Stimulated activated CD8-positive, alpha-beta memory T cell treated with anti-CD3 and anti-CD28 coated beads, Interleukin-15, amount 100 ng/mL, for 48 hours (primary cell): ENCODE results near the gene ADGRG2.

Source experiments
- DNase-seq, 2 donors: peaks; one replicate each; pipeline ENCODE4 v3.0.0-alpha.2; 2020; ENCODE audit warnings: low read depth in 2 of 2

ADGRG2 gene, protein sequence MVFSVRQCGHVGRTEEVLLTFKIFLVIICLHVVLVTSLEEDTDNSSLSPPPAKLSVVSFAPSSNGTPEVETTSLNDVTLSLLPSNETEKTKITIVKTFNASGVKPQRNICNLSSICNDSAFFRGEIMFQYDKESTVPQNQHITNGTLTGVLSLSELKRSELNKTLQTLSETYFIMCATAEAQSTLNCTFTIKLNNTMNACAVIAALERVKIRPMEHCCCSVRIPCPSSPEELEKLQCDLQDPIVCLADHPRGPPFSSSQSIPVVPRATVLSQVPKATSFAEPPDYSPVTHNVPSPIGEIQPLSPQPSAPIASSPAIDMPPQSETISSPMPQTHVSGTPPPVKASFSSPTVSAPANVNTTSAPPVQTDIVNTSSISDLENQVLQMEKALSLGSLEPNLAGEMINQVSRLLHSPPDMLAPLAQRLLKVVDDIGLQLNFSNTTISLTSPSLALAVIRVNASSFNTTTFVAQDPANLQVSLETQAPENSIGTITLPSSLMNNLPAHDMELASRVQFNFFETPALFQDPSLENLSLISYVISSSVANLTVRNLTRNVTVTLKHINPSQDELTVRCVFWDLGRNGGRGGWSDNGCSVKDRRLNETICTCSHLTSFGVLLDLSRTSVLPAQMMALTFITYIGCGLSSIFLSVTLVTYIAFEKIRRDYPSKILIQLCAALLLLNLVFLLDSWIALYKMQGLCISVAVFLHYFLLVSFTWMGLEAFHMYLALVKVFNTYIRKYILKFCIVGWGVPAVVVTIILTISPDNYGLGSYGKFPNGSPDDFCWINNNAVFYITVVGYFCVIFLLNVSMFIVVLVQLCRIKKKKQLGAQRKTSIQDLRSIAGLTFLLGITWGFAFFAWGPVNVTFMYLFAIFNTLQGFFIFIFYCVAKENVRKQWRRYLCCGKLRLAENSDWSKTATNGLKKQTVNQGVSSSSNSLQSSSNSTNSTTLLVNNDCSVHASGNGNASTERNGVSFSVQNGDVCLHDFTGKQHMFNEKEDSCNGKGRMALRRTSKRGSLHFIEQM

DNA sequence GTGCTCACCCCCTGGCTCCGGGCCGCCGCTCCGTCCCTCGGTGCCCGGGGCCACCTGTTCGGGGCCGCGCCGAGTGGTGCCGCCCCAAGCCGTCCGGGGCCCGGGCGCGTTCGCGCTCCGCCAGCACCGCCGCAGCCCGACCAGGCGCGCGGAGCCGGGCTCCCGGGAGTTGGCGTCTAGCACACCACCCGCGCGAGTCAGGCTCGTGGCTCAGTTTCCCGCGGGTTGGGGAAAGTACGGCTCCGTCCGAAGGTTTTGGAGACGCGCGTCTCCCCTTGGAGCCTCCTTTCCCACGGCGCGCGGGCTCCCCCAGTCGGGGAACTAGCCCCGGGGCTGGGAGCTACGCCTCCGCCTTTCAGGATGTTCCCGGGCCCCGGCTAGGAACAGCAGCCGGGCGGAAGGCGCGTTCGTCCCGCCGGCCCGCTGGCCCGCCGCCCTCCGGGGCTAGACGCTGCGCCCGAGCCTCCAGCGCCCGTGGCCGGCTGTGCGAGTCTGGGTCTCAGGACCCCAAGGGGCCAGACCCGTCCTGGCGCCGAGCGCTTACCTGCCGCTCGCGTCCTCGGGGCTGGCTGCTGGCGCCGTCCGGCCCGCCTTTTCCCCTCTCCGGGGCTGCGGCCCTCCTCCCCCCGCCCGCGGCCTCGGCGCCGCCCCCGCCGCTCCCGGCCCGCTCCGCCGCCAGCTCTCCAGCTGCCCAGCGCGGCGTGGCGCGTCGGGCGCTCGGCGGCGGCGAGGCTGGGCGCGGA, at the start of gene ADGRG2:
Gene ADGRG2 (minus strand): TSS at position 571 of the 743 bp plus-strand sequence. CDS start 53,634 bp downstream, outside the sequence.
- DNase-seq: no peak

DNA sequence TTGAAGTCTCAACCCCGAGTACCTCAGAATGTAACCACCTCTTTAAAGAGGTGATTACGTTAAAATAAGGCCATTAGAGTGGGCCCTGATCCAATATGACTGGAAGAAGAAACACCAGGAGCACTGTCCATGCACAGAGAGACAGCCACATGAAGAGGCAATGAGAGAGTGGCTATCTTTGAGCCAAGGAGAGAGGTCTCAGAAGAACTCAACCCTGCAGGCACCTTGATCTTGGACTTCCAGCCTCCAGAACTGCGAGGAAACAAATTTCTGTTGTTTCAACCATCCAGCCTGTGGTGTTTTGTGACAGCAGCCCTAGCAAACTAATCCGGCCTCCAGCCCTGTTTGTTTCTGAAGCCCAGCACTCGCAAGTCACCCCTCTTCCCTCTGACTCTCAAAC, 46.3 kb upstream of the ADGRG2 start:
- DNase-seq: no peak

DNA sequence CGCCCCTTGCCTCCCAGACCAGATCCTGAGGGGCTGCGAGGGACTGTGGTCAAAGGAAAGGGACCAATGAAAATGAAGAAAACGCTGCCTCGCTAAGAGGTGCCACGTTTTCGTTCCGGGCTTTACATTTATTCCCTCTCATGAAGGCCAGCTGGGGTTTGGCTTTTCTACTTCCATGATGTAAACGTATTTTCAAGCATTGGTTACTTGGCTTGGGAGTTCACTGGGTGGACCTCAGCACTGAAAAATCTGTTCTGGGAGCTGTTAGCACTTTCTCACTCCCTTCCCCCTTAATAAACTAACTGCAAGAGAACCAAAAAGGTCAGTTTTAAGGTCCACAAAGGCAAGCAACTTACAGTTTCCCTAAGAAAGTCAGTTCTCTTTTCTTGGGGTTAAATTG, 40.6 kb upstream of the ADGRG2 start:
- DNase-seq: no peak

DNA sequence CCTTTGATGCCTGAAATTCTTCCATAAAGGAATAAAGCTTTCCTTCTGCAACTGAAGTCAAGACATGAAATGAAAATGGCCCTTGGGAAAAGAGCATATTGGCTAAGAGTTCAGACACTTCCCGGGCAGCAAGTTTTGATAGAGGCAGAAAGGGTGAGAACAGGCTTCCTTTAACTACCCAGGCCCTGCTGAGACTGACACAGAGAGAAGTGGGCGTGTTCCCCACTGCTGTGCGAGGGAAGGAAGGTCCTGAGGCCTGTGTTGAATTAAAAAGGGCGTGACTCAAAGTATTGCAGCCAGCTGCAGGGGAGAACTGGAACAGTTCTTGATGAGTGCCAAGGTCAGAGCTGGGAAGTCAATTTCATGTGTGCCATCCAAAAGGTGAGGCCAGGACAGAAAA, 33.9 kb upstream of the ADGRG2 start:
- DNase-seq: no peak

DNA sequence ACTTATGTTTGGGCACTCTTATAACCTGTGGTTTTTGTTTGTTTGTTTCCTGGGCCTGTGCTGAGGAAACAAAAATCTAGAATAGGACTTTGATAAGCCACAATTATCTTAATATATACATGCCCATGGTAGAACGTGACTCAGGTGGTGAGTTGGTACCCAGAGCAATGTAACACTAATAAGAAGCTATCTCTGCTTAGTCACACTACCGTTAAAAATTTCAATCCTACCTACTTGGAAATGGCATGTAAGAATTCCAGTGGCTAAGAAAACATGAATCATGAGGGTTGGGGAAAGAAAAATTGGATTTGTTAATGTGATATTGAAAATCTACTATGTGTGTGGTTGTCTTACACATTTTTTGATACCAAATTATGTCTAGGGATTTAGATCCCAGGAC, 30.5 kb upstream of the ADGRG2 start:
- no peak for DNase-seq

DNA sequence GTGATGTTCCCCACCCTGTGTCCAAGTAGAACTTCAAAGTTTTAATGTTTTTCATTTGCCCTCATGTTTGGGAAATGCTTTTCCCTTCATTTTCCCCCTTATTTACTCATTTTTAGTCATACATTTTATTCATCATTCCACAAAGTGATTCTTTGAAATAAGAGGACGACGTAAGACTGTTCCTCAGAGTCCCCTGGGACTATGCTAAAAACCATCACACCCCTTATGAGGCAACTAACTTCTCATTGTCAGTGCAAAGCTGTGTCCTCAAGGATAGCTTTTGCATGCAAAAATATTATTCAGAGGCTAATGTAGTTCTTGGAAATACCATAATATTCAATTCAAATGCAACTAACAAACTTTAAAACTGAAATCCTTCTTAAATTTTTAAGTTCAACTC, 14.8 kb upstream of the ADGRG2 start:
- DNase-seq: no peak

DNA sequence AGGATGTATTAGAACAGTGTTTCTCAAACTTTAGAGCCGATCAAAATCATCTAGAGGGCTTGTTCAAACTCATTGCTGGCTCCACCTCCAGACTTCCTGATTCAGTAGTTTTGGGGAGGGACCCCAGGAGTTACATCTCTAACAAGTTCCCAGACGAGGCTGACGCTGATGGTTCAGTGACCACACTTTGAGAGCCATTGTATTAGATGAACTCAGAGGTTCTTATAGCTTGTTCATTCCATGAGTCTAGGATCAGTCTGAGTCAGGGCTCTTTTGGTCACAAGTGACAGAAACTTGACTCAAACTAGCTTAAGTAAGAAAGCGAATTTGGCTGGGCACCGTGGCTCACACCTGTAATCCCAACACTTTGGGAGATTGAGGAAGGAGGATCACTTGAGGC, 11.5 kb upstream of the ADGRG2 start:
- DNase-seq: no peak

DNA sequence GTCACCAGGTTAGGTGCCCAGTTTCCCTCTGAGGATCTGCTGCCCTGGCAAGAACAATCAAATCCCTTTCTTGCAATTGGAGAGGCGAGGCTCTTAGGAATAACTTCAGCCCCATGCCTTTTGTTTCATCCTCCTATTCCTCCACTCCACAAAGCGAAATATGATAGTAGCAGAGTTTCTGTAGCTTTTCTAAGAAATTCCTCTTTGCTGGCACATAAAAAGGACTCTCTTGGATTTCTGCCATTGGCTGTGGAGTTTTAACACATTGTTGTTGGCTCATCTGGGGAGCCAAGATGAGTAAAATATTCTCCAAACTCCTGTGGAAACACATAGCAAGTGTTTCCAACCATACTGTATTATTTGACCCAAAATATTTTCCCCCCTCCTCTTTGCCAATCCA, 11.0 kb upstream of the ADGRG2 start:
- DNase-seq: no peak

DNA sequence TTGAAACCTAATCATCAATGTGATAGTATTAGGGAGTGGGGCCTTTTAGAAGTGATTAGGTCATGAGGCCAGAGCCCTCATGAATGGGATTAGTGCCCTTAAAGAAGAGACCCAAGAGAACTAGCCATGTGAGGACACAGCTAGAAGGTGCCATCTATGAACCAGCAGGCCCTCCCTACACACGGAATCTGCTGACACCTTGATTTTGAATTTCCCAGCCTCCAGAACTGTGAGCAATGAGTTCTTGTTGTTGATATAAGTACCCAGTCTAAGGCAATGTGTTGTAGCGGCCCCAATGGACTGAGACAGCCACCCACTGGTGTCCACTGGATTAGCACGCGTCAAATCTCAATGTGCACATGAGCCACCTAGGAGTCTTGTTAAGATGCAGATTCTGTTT, 8.4 kb upstream of the ADGRG2 start:
- no peak for DNase-seq

DNA sequence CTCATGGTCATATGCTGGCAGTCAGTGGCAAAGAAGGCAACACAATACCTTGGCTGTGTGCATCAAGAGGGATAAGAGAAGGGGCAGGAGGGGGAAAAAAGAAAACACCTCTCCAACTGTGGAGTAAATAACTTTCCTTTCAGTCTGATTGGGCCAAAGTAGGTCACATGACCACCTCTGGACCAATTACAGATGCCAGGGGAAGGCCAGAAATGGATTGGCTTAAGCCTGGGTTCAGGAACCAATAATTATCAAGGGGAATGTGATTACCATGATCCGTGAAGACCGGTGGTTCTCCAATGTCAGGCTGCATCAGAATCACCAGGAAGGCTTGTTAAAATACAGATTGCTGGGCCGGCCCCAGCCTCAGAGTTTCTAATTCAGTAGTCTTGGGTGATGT, 7.4 kb upstream of the ADGRG2 start:
- DNase-seq: no peak

DNA sequence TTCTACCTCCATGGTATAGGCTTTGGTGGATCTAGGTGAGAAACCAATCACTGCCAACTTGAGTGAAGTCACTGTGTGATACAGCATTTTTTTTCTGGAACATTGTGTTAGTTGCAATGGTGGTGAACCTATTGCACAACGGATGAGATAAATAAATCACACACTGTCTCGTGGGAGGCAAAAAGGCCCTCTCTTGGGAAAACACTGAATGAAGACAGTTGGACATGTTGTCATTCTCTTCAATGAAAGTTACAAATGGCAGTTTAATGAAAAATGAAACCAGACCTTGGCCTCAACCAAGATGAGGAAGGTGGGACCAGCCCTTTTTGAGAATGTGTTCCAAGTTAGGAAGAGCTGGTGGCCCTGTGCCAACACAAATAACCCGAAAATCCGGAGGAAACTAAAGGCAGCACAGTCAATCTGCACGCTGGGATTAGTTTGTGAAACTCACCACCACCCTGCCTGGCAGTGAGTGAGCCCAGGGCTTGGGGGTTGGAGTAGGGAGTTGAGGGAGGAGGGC, 5.4 kb upstream of the ADGRG2 start:
- no peak for DNase-seq

DNA sequence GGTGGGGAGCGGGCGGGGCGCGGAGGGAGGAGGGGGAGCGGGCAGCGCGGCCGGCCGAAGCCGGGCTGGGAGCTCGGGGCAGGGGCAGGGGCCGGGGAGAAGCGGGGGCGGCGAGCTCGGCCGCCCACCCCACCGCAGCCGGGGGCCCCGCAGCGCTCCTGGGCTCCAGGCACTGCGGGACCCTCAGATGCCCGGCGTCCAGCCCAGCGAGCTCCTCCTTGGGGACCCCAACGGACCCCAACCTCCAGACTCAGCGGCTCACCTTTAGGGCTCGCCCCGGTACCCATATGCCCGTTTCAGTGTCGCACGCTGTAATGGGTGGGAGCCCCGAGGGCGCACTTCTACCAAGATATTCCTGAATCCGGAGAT, 357 bp upstream of the ADGRG2 start:
- no peak for DNase-seq

DNA sequence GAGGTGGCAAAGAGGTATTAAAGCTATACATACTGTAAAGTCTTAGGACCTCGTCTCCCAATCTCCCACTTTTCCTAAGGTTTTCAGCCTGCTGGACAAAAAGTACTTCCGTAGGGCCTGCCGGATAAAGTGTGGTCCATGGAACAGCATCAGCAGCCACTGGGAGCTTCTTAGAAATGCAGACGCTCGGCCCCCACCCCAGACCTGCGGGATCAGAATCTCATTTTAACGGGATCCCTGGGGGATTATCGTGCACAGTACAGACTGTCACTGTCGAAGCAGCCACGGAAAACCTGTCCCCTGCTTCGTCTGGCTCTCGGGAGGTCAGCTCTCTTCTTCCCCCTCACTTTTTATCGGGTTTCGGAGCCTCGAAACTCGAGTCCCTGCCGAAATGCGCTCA, 802 bp downstream of the ADGRG2 start:
- DNase-seq: no peak

DNA sequence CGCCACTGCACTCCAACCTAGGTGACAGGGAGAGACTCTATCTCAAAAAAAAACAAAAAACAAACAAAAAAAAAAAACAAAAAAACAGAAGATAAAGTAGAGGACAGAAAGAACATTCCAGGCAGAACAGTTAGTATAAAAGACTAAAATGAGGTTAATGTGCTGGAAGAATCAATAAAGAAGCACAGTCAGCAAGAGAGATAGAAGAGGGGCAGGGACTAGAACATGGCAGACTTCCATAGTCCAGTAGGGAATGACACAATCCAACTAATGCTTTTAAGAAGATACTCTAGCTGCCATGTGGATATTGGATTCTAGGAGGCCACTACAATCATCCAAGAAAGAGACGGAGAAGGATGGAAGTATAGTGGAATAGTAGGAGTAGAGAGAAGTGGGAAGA, 11.6 kb downstream of the ADGRG2 start:
- no peak for DNase-seq

DNA sequence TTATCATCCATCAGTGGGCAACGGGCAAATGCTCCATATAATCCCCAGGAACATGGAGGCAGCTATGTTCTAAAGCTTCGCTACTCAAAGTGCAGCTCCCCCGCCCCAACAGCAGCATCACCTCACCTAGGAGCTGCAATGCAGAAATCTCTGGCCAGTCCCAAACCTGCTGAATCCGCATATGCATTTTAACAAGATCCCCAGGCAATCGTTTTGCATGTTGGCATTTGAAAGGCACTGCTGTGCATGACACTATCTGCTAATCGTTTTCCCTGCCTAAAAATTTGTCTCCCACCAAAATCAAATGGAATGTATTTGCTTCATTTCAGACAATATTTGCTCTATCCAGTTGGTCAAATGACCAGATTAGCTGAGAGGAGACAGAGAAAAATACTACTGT, 15.2 kb downstream of the ADGRG2 start:
- DNase-seq: no peak

DNA sequence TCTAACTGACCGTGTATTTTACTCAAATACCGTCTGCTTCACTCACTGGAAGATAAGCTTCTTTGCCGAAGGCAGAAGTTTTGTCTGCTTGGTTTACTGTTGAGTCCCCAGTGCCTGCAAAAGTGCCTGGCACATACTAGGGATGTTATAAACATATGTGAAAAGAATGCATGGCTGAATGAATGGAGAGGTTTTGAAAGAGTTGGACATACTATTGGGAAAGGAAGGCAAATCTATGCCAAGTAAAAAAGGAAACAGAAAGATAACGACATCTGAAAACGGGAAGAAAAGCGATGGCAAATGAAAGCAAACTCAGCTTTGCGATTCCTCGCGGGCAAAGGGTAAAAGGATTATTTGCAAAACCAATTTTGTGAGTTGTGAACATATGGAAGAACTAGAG, 21.7 kb downstream of the ADGRG2 start:
- no peak for DNase-seq

DNA sequence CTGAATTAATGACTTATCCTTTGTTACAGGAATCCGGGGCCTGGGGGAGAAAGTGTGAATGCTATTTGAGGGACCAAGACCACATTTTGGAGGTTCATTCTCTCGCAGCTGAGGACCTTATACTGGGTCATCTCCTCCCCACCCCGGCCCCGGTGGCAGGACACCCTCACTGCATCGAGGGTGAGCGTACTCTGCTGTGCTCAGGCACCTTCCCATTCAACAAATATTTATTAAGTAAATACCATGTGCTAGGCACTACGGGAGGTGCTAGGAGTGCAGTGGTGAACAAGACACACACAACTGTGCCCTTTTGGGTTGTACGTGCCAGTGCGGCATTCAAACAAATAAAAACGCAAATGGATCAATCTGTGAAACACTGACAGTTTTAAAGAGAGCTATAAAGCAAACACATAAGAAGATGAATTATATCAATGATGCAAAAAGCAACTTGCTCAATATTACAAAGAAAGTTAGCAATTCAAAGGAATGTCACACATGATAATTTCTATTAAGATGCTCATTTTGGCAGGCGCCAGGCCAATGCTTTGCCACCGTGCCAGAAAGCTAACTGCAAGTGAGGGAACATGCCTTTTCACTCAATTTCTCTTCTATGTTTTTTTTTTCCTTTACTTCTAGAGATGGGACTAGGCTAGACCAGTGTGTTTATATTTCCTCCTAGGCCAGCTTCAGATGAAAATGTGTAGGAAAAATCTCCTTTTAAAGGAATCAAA, 24.6 kb downstream of the ADGRG2 start:
- no peak for DNase-seq

DNA sequence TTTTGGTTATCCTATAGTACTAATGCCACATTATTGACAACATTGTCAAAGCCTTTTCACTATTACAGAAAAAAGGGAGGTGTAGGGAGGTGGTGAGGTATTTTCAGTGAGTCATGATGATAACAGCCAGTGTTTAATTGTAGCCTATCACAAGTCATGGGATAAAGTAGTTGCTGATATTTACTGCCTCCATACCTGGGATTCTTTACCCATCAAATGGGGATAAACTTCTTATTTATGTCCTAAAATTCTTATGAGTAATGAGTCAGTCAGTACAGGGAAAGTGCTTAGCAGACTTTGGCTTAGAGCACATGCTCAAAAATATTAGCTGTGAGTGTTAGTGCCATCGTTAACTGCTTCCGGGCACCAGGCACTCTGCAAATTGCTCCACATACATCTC, 25.7 kb downstream of the ADGRG2 start:
- DNase-seq: no peak

DNA sequence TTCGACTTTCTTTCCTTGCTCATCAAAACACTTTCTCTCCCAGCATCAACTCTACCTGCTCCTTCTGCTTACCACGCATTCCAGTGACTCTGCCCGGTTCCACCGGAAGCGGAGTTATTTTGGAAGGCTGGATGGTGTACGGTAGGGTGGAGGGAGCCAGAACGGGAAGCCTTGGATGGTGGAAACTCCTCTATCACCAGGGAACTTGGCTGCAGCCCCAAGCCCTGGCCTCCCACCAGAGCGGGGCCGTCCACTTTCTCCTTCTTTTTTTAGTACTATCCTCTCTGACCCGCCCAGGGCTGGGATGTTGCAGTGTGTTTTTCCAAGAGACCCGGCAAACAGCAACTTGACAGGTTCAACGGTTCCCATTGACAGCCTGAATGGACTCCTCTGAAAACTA, 27.6 kb downstream of the ADGRG2 start:
- no peak for DNase-seq

DNA sequence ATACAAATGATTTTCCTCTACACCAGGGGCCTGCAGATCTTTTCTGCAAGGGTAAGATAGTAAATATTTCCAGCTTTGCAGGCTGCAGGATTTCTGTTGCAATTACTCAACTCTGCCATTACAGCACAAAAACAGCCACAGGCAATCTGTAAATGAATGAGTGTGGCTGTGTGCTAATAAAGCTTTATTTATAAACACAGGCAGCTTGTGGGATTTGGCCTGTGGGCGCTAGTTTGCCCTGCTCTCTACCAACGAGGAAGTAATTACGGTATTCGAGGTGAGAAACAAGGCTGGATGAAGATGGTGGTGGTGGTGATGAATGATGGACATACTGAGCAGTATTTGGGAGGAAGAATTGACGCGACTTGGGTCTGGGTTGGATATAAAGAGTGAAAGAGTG, 30.7 kb downstream of the ADGRG2 start:
- no peak for DNase-seq

DNA sequence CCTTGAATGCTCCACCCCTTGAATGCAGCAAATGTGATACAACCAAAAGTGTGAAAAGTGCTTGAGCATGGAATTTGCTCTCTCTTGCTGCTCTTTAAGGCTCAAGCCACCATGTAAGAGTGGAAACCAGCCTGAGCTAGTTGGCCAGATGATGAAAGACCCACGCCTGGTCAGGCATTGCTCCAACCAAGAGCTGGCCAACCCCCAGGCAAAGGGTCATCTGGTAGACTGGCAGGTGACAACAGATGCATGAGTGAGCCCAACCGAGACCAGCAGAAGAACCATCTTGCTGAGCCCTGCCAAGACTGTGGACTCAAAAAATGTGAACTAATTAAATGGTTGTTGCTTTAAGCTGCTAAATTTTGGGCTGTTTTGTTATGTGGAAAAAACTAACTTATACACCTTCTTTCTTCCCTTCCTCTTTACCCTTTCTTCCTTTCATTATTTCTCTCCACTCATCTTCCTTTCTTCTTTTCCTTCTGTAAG, 32.7 kb downstream of the ADGRG2 start:
- no peak for DNase-seq
